Measurements from ENCODE around the gene CTSO. TPM values are rescaled to one million over a fixed set of nuclear protein-coding genes. Genes with fewer than 3 reads are reported as not detected.

Gene CTSO
- total RNA-seq, 1 donor from 2014 or later = 28.1 TPM

GRCh38 chr4:155921597-155921996 is 32.1 kb downstream of the CTSO start:
- Histone ChIP-seq H3K27ac (no peak overlapping the region), H3K9me3 (no peaks in the 10 kb centered on the region), H3K4me1 (no peaks in the 10 kb centered on the region), H3K4me3 (no peak overlapping the region), H3K36me3 (peaks cover 9% of the 10 kb centered on the region), H3K27me3 (ENCODE audit: low read depth) (no peaks in the 10 kb centered on the region)
- ATAC-seq (no peak), DNase-seq (no peak)
- intact Hi-C loops (cut with DNase I) = no loop called here
- no peak for TF ChIP-seq CTCF (IDR thresholded peaks at IDR 0.05)

- no peak overlapping the region for H3K4me3 ChIP-seq
- TF ChIP-seq CTCF (IDR thresholded peaks at IDR 0.05) = no peak
- no peaks in the 10 kb centered on the region for H3K9me3 ChIP-seq
- H3K27me3 ChIP-seq (ENCODE audit: low read depth) = no peaks in the 10 kb centered on the region
- DNase-seq (no peak), ATAC-seq (no peak)
- no peak overlapping the region for H3K27ac ChIP-seq
- intact Hi-C loops (cut with DNase I) = no loop called here
- no peaks in the 10 kb centered on the region for H3K36me3 ChIP-seq
- H3K4me1 ChIP-seq = no peaks in the 10 kb centered on the region
Observed at GRCh38 chr4:155914782-155915181, 38.9 kb downstream of the CTSO start.

GRCh38 chr4:155911905-155912304 is 41.8 kb downstream of the CTSO start:
- Histone ChIP-seq H3K4me3 (no peak overlapping the region), H3K27me3 (ENCODE audit: low read depth) (no peaks in the 10 kb centered on the region), H3K9me3 (no peaks in the 10 kb centered on the region), H3K27ac (no peak overlapping the region), H3K4me1 (no peaks in the 10 kb centered on the region), H3K36me3 (no peaks in the 10 kb centered on the region)
- DNase-seq (no peak), ATAC-seq (no peak)
- TF ChIP-seq CTCF (IDR thresholded peaks at IDR 0.05) = no peak
- intact Hi-C loops (cut with DNase I) = no loop called here

GRCh38 chr4:155909615-155910226 is 43.9 kb downstream of the CTSO start:
- Histone ChIP-seq H3K4me3 (no peak overlapping the region), H3K4me1 (no peaks in the 10 kb centered on the region), H3K27ac (no peak overlapping the region), H3K36me3 (no peaks in the 10 kb centered on the region), H3K9me3 (no peaks in the 10 kb centered on the region), H3K27me3 (ENCODE audit: low read depth) (no peaks in the 10 kb centered on the region)
- no peak for TF ChIP-seq CTCF (IDR thresholded peaks at IDR 0.05)
- ATAC-seq (no peak), DNase-seq (no peak)
- intact Hi-C loops (cut with DNase I) = no loop called here

GRCh38 chr4:155908187-155909139 is 45.2 kb downstream of the CTSO start:
- intact Hi-C loops (cut with DNase I) = no loop called here
- Histone ChIP-seq H3K4me1 (no peaks in the 10 kb centered on the region), H3K27ac (no peak overlapping the region), H3K9me3 (no peaks in the 10 kb centered on the region), H3K4me3 (no peak overlapping the region), H3K27me3 (ENCODE audit: low read depth) (no peaks in the 10 kb centered on the region), H3K36me3 (no peaks in the 10 kb centered on the region)
- ATAC-seq = peak in 1 of 2 donors; percentile 32
- TF ChIP-seq CTCF (IDR thresholded peaks at IDR 0.05) = no peak
- no peak for DNase-seq

Measured in lower lobe of right lung (tissue), 2 donors.